ENCODE data around the gene PDLIM7.

The PDLIM7 gene

GRCh38 chr5:177483994-177484901 is 13.2 kb downstream of the PDLIM7 start:
- POLR2A ChIA-PET: interaction anchor here (0.7 to 15.8 kb wide), 3 partner anchors 10 to 41 kb away, joined by 3 to 401 read pairs (median 3); partner anchors contain the start of gene PDLIM7
- no peak overlapping the region for H3K4me3 ChIP-seq (ENCODE audit: low read depth, low read length)
- TF ChIP-seq CTCF (IDR thresholded peaks at IDR 0.05; ENCODE audit: insufficient read depth, low read length, missing control alignments): no peak
- DNase-seq (ENCODE audit: low read depth, low spot score): no peak
- CTCF ChIA-PET: interaction anchor here (1.4 to 16.8 kb wide), 3 partner anchors 11 to 17 kb away, joined by 3 to 261 read pairs (median 3); partner anchors contain the start of gene PDLIM7

GRCh38 chr5:177483042-177483441 is 14.4 kb downstream of the PDLIM7 start:
- no peak for TF ChIP-seq CTCF (IDR thresholded peaks at IDR 0.05; ENCODE audit: insufficient read depth, low read length, missing control alignments)
- no peak for DNase-seq (ENCODE audit: low read depth, low spot score)
- H3K4me3 ChIP-seq (ENCODE audit: low read depth, low read length): no peak overlapping the region
- CTCF ChIA-PET: interaction anchor here (16.8 kb wide), 1 partner anchor 13 kb away, joined by 261 read pairs; the partner anchor contains the start of gene PDLIM7
- POLR2A ChIA-PET: interaction anchor here (15.8 kb wide), 1 partner anchor 11 kb away, joined by 401 read pairs; the partner anchor contains the start of gene PDLIM7

- TF ChIP-seq CTCF (IDR thresholded peaks at IDR 0.05; ENCODE audit: insufficient read depth, low read length, missing control alignments): no peak
- POLR2A ChIA-PET: interaction anchor here (15.8 kb wide), 1 partner anchor 11 kb away, joined by 401 read pairs; the partner anchor contains the start of gene PDLIM7
- H3K4me3 ChIP-seq (ENCODE audit: low read depth, low read length): no peak overlapping the region
- CTCF ChIA-PET: interaction anchor here (0.8 to 16.8 kb wide), 2 partner anchors 11 to 13 kb away, joined by 4 to 261 read pairs; partner anchors contain the start of gene PDLIM7
- DNase-seq (ENCODE audit: low read depth, low spot score): no peak
Observed at GRCh38 chr5:177482359-177482795, 15.0 kb downstream of the PDLIM7 start.

GRCh38 chr5:177479774-177480173 is 17.6 kb downstream of the PDLIM7 start:
- ChIA-PET POLR2A (interaction anchor here (0.6 to 15.8 kb wide), 3 partner anchors 9 to 75 kb away, joined by 3 to 401 read pairs (median 3); partner anchors contain the start of gene PDLIM7), CTCF (interaction anchor here (0.6 to 16.8 kb wide), 2 partner anchors 16 to 76 kb away, joined by 3 to 261 read pairs; partner anchors contain the start of gene PDLIM7)

GRCh38 chr5:177478711-177479646 is 18.4 kb downstream of the PDLIM7 start:
- POLR2A ChIA-PET: interaction anchor here (0.8 to 15.8 kb wide), 5 partner anchors 8 to 31 kb away, joined by 3 to 401 read pairs (median 3); partner anchors contain the start of gene PDLIM7
- no peak overlapping the region for H3K4me3 ChIP-seq (ENCODE audit: low read depth, low read length)
- TF ChIP-seq CTCF (IDR thresholded peaks at IDR 0.05; ENCODE audit: insufficient read depth, low read length, missing control alignments): no peak

More at GRCh38 chr5:177479774-177480173, 17.6 kb downstream of the PDLIM7 start:
- DNase-seq (ENCODE audit: low read depth, low spot score): no peak
- no peak for TF ChIP-seq CTCF (IDR thresholded peaks at IDR 0.05; ENCODE audit: insufficient read depth, low read length, missing control alignments)
- no peak overlapping the region for H3K4me3 ChIP-seq (ENCODE audit: low read depth, low read length)

More at GRCh38 chr5:177478711-177479646, 18.4 kb downstream of the PDLIM7 start:
- DNase-seq (ENCODE audit: low read depth, low spot score): no peak
- CTCF ChIA-PET: interaction anchor here (1.1 to 16.8 kb wide), 3 partner anchors 17 to 75 kb away, joined by 4 to 261 read pairs (median 168); partner anchors contain the start of gene PDLIM7
